NCI-H69 (cell line): ENCODE measurements around the gene ZNF608.

ENCODE experiments used
- DNase-seq: peaks from one replicate; lab custom pipeline; 2025; lab: John Stamatoyannopoulos, UW

ZNF608 gene

DNA sequence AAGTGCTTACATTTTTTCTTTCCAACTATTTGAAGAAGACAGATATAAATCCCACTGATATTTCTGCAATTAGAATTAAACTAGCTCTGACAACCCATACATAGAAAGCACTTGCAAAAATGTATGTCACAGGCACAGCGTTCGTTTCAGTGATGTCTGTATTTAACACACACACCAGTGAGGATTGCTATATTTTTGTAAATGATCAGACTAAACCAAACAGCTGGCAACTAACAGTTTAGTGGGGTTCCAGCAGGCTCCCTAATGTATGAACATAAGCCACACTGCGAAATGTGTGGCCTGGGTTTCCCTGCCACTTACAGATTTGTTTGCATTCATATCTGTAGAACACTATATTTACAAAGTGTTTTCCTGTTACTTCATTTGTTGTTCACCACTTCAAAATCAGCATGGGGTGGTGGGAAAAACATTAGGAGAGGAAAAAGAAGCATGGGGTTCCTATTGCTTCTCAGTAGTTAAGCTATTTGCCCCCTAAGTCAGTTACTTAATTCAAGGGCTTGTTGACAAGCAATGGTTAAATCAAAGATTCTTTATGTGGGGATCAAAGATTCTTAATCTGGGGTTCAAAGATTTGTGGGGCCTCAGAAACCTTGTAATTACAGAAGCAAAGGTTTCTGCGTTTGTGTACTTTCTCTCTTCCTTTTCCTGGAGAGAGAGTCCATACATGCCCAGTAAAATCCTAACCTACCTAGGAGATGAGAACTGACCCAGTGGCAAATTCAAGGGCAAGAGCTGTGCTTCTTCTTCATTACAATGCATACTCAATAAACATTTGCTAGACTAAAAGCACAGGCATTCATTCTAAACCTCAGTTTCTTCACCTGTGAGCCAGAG, 27.1 kb downstream of the ZNF608 start:
- DNase-seq: peak; percentile 56

DNA sequence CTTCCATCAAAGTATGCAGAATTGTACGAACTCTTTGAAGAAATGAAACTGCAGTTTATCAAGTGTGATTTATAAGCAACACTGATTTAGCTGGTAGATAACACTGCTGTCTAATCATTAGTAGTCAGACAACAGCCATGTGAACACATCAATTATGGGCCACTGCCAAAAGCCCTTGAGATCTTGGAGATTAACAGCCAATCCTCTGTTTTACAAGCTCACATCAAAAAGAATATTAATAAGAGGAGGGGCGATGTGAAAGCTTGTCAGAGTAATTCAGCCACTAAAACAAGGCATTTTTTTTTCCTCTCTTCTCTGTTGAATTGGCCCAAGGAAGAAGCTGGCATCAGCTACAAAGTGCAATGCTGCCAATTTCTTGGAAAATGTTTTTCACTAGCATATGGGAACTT, 28.1 kb downstream of the ZNF608 start:
- peak; percentile 76 for DNase-seq

DNA sequence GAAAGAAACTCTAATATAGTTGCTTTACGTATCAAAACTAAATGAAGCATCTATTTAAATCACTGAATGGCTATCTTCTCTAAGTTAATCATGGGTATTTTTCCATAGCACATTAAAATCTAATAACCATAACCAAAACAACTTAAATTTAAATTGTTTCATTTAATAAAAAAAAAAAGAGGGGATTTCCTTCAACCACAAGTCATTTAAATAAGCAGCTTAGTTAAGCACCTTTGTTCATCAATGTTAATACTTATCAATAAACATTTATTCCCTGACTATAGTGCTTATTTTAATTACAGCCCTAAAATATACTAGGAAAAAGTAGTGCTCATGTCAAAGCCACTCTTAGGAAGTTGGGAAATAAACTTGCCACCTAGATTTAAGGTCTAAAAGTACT, 30.3 kb downstream of the ZNF608 start:
- DNase-seq: no peak

DNA sequence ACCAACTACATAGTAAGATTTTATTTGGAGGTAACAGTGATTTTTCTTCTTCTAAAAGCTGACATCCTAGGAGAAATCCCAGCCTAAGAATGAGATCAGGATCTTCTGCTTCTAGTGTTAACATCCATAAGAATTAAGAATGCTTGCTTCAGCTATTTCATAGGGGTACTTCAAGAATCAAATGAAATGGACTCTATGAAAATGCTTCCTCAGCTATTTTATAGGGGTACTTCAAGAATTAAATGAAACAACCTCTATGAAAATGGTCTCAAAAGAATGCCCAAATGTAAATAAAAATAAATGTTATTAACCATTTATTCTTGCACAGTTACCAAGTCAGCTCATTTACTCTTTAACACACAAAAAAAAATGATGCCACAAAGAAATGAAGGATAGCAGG, 31.5 kb downstream of the ZNF608 start:
- no peak for DNase-seq

DNA sequence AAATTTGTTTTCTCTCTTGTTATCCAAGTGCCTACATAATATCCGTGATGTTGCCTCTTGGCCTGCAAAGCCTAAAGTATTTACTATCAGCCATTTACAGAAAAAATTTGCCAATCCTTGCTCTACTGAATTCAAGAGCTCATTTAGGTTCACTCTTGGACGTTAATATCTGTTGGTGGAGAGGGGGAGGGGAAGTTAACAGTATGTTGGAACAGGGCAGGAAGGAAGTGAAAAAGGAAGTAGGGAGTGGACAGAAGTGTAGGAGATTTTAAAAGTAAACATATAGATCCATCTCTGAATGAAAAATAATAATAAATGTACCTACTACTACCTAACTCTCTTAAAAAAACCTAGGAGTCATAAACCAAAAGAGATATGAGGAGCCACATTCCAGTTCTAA, 32.8 kb downstream of the ZNF608 start:
- DNase-seq: no peak

DNA sequence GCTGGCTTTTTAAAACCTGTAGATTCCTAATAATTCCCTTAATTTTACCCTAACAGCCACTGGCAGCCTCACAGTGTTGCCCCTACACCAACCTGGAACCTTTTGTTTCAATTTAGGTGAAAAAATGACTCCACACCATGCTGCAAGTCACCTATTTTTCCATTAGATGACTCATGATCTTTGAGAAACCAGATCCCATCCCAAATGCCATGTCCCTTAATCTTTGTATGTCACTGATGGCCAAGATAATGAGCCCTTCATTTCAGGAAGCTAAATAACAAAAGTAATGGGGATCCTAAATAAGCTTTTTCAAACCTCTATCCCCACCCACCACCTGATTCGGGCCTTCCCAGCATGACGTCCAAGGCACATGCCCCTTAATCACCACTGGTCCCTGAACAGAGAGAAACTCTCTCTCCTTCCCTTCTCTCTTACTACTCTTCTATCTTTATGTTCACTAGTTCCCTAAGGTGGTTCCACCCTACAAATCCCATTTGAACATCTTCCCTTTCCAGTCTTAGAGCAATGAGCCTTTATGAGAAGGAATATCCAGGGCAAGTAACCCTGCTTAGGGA, 33.6 kb downstream of the ZNF608 start:
- DNase-seq: peak; percentile 40

DNA sequence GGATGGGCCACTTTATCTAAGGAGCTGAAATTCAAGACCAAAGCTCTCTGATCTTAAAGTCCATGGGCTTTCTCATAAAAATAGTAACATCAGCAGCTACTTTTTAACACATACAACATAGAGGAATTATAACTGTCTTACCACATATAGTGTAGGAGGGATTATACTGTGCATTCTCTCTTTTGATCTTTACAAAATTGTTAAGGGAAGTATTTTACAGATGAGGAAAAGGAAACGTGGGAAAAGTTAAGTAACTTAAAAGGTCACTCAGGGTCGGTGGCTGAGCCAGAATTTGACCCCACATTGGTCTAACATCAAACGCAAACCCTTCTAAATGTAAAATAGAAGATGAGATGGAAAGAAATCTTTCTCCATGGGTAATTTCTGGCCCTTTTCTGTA, 38.4 kb downstream of the ZNF608 start:
- no peak for DNase-seq

DNA sequence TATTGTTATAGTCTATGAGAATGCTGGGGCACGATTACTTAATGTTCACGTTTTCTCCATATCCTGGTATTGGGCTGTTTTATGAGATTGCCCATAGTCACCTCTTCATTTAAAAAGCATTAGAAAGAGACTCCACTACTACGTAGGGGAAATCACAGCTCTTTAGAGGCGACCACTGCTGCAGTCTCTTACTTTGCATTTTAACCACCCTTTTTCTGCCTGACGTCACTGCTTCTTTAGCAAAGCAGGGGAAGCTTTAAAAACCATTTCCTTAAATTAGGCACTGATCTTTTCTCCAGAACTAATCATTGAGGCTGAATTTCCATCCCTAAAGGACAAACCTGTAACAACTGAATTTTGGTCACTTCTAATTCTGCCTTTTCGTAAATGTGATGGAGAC, 38.9 kb downstream of the ZNF608 start:
- peak; percentile 65 for DNase-seq

DNA sequence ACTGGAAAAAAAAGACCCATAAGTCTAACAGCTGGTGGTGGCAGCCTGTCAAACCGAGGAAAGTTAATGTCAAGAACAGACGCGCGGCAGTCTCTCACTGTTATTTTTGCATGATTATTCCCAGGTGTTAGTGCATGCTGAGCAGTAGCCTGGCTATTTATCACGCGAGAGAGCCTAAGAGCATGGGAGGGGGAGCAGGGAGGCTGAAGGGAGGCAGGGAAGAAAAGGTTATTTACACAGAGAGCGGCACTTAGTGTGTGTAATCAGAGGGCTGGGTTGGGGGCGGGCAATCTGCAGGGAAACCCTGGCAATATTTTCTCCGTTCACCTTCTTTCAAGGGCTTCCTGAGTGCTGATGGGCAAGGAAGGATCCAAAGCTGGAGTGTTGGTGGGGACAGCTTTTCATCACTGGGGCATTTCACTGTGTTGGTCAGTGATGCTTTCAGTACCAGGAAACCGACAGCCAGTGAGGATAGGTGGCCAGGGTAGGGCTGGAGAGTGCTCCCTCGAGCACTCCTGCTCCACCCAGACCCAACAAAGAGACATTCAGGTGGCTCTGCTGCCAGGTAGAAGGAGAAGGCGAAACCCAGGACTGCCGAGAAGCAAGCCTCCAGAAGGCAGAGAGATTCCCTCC, 39.6 kb downstream of the ZNF608 start:
- peak; percentile 100 for DNase-seq

DNA sequence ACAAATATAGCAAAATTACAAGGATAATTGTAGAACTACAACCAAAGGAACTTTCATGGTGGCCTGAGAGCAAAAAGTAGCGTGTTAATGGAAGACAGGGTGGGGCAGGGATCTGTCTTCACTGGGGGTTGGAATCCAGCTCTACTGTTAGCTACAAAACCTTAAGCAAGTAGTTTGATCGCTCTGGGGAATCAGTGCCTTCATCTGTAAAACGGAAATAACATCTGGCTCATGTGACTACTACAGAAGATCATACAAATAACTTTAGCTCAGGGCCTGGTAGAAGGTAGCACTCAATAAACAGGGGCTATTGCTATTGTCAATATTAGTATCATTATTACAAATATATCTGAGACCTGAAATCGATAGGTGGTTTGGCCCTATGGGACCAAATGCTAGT, 40.4 kb downstream of the ZNF608 start:
- DNase-seq: peak; percentile 58

DNA sequence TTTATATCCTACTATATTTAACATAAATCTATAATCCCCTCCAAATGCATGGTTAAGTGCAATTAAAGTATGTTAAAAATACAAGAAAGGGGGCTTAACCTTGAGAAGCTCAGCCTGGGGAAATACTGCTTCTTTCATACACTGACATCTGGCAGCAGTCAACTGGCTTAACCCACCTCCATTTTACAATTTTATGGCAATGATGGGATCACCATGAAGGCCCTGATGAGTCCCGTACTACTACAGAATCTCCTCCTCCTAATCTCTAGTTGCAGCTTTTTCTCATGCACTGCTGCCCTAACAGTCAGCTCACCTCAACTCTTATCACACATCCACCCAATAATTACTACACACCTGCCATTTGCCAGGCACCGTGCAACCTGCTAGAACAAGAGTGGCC, 40.9 kb downstream of the ZNF608 start:
- peak; percentile 73 for DNase-seq

DNA sequence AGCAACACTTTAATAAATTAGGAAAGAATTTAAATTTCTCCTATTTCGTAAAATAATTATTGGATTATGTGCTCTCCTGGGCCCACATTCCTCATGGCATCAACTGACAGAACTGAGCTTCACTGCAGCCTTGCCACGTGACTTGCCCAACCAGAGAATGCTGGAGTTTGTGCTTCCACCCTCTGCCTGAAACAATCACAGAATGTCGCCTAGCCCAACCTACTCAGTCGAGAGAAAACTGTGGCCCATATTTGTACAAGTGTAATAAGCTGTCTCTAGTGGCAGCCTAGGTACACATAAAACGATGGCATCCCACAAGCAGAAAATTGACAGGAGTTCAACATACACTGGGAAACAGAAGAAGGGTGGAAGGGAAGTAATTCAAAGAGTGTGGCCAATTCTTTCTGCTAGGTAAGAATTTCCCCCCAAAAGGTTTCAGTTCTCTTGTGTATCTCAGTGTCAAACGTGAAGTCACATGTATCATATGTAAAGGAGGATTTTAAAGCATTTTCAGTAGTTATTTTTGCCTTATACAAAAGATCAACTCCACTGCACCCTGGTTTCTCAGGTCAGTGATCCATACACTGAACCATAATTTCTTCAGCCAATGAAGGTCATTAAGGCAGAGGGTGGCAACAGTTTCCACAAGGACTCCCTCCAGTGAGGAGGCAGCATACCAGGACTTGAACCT, 41.7 kb downstream of the ZNF608 start:
- DNase-seq: peak; percentile 87

DNA sequence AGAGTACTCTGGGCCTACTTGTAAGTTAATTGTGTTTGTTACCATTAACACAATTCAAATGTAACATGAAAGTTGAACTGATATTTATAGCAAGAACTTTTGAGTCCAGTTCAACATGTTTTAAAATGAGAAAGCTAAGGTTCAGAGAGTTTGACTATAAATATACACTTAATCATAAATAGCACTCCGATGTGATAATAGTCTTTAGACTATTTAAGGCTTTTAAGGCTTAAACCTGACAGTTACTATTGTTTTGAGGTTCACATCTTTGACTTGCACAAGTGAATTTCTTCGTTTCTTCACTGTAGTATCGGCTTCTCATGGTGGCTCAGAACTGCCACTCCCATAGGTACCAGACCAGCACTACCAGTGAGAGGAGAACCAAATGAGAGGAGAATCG, 42.4 kb downstream of the ZNF608 start:
- DNase-seq: no peak

DNA sequence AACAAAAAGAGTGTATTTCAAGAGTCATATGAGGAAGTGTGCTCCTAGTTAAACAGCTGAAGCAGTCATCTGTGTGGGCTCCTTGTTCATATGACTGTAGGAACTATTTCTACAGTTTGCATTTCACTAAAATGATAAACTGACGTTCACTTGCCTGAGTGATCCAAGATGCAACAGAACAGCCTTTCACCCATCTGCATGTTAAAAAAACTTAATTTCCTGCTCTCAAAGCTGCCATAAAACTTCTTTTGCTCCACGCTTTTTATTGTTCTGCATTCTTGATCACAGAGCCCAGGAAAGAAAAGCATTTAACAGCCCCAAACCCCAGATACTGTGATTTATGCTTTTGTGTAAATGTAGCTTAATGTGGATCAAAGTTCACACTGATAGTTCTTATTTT, 43.9 kb downstream of the ZNF608 start:
- no peak for DNase-seq

DNA sequence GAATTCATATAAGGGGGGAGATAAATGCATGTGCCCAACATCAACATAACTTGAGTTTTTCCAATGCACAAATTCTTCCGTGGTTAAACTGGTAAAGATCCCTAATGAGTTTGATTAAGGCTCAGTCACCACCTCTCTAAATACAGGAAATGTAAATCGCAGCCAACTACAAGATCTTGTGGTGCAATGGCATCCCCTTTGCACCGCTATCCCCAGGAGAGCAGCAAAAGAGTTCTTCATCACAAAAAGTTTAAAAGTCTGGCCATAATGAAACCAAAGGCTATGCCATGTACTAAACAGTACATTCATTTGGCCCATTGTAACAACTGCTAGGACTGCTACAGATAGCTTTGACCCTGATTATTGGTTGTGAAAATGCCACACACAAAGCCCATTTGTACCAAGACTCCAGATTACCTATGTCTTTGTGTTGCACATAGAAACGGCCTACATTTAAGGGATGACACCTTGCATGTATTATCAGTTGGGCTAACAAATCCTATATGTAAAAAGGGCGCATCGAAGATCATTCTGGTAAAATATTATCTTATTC, 44.5 kb downstream of the ZNF608 start:
- DNase-seq: no peak

DNA sequence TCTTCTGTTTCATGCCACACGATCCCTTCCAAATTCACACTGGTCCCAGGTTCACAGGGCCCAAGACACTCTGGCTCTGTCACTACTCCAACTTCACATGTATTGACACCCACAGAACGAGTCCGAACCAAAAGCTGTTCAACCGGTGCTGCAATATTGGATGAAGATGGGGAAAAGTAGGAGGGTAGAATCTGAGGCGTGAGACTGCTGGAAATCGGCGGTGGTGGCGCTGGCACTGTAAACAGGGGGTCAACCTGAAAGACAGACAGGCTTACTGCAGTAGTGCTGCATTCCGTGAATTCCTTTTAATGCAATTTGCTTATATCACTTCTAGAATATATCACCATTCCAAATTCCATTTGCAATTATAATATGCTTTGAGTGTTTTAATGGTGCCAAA, 45.4 kb downstream of the ZNF608 start:
- DNase-seq: no peak

DNA sequence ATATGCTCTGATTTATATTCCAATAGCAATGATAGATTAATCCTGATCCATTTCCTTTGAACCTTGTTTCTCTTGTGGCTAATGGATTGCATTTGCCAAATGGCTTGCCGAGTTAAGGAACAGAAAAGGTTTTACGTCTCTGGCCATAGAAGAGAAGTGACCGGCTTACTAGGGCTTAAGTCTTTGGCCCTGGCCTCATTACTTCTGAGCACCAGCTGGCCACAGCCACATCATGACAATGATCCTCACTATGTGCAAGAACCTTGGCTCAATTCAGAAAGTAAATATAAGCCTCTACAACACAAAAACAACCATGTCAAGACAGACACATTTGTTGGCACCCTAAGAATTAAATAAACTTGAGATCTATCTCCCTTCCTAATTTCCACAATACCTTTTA, 46.1 kb downstream of the ZNF608 start:
- DNase-seq: no peak

DNA sequence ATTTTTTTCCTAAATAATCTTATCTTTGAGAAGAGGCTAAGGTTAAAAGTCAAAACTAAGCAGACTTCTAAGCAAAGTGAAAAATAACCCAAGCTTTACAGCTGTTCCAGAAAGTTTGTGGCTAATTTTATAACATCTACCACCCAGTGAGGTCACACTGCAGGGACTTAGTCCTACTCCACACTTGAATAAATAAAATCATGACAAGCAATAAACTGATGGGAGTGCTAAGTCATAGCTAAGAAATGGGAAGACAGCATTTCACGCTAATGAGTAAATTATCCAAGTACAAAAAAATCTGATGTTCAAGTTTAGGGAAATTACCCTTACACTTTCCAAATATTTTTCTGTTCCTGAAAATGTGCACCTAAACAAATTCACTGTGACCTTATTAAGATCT, 47.7 kb downstream of the ZNF608 start:
- DNase-seq: no peak

DNA sequence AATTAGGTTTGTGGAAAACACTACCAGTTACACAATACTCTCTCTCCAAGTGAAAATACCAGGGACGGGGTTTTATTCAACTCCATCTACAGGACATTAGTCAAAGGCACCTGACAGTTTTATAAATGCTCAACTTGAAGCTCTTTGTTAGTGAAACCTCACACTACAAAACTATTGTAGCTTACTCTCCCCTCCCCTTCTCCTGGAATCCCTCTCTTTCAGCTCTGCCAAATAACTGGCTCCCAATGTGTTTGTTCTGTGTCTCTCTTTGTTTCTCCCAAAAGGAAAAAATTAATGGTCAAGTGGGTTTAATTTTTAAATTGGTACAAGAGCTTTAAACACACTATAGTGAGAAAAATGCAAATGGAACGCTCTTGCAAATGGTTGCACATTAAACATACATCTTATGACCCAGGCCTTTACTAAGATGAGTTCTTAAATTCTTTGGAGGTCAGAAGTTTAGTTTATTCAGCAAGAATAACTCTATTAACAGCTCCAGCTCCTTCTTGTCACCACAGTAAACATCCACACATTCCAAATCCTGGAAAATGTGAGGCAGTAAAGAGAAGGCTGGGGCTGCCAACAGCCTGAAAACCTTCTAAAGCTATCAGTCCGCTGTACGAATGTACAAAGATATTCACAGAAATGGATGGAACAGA, 48.4 kb downstream of the ZNF608 start:
- peak; percentile 79 for DNase-seq

DNA sequence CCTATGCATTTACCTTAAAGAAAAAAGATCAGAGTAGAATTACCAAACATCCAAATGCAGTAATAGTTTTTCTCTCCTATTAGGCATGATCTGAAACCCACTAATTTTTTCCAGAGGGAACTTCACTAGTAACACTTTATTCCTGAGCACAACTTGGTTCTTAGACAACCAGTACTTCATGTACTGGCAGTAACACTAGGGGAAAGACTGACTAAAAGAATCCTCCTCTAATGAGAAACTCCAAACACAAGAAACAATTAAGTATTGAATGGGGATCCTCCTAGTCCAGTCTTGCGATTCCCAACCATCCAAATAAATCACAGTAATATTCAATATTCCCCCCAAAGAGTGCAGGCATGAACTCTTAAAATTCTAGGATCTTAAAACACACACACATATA, 48.9 kb downstream of the ZNF608 start:
- DNase-seq: no peak

DNA sequence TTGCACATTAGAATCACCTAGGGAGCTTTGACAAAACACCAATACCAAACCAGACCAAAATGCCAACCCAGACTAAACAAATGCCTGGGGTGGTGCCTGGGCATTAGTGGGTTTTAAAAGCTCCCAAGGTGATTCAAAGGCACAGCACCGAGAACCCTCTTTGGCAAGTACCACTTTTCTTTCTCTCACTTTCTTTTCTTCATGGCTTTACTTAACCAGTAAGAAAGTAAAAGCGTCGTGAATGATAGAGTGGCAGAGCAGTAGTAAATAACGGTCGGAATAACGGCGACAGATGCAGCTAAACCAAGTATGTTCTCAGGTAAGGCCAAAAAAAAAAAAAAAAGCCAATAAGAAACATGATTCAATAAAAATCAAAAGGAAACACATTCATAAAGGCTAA, 49.5 kb downstream of the ZNF608 start:
- no peak for DNase-seq
